Activated CD8-positive, alpha-beta memory T cell treated with anti-CD3 and anti-CD28 coated beads, Interleukin-2, amount 50 U/mL, for 24 hours (primary cell): ENCODE measurements around the gene LRCH4.
"Not testable (repeated sequence)": the region's sequence is repeated elsewhere in the genome, so short reads cannot be mapped to it uniquely, and the experiment has no call there.

Experiments
- DNase-seq: peaks from one replicate; pipeline ENCODE4 v3.0.0-alpha.2; 2020; ENCODE audit errors: extremely low read depth

Gene LRCH4

DNA sequence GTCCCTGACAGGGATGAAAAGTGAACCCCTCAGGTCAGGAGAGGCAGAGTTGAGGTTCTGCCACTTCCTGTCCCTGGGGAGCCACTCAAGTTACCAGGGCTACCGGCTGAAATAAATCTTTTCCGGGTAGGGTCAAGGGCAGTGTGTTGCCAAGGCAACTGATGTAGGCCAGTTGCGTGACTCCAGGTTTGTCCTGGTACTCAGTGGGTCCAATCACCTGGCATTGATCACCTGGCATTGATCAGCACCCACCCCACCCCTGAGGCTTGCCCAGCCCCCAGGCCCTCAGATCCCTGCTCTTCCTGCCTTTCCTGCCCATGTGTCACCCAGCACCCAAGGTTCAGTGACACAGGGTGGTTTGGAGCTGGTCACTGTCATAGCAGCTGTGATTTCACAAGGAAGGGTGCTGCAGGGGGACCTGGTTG is 18.2 kb downstream of the LRCH4 start:
- no peak for DNase-seq

DNA sequence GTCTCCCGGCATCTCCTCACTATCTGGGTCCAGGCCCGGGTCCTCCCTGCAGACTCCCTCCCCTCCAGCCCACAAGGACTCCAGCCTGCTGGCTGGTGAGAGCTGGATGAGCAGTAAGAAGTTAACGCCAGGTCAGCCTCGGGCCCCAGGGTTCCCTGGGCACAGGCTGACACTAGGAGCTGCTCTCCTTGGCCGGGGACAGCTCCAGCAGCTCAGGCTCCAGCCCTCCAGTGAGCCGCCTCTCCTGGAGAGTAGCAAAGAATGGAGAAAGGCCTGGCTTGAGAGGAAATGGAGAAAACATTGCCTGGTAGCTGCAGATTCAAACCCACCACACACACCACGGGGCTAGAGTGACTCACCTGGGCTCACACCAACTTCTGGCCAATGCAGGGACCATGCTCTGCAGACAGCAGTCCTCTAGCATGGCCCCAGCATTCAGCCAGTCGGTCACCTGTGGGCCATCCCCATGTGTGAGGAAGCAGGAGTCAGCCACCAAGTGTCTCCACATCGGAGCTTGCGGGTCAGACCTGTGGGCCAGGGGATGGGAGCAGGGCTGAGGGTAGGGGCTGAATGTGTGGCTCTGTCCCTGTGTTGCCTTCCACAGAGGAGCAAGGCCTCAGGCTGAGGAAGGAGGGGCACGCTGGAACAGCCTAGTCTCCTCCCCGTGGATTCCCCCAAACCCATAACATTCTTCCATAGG is 18.7 kb downstream of the LRCH4 start:
- no peak for DNase-seq

DNA sequence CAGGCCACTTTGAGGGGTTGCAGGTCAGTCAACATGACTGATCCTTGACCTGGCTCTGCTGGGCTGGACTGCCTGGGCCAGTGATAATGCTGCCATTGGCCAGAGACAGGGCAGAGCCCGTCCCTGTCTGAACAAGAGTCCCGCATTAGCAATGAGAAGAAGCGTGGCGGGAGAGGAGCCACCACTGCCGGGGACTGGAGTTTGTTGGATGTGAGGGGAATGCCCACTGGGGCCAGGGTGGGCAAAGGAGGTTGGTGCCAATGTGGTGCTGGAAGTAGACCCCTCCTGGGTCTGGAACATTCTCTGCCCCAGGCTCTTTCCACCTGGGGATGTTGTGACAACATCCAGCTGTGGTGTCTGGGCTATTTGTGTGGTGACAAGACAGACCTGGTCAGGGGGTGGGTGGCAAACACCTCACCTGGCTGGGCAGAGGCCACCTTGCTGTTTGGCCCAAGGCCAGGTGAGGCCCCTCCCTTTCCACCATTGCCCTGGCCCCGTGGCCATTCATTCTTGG is 19.9 kb downstream of the LRCH4 start:
- no peak for DNase-seq

DNA sequence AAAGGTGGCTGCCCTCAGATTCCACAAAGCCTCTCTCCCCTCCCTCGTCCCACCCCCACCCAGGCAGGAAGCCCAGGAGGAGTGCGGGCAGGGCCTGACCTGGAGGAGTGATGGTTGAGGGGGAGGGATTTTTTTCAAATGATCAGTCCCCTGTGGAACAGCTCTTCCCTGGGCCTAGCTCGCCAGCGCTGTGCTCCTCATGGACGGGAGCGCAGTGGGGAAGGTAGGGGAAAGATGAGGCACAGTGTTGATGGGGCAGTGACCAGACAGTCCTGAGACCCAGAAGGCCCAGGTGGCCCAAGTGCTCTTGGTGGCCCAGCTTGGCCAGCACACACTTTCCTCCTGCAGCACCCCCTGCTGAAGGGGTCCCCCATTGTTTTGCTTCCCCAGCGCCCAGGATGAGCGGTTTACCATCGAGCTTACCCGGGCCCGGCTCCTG is 20.8 kb downstream of the LRCH4 start:
- no peak for DNase-seq

DNA sequence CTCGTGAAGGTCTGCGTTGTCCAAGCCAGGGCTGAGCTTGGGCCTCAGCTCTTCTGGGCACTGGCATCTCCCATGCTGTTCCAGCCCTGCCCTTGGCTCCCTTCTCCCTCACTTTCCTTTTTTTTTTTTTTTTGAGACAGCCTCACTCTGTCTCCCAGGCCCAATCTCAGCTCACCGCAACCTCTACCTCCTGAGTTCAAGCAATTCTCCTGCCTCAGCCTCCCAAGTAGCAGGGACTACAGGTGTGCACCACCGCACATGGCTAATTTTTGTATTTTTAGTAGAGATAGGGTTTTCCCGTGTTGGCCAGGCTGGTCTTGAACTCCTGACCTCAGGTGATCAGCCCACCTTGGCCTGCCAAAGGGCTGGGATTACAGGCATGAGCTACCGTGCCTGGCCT is 21.5 kb downstream of the LRCH4 start:
- DNase-seq, result not testable (repeated sequence)

DNA sequence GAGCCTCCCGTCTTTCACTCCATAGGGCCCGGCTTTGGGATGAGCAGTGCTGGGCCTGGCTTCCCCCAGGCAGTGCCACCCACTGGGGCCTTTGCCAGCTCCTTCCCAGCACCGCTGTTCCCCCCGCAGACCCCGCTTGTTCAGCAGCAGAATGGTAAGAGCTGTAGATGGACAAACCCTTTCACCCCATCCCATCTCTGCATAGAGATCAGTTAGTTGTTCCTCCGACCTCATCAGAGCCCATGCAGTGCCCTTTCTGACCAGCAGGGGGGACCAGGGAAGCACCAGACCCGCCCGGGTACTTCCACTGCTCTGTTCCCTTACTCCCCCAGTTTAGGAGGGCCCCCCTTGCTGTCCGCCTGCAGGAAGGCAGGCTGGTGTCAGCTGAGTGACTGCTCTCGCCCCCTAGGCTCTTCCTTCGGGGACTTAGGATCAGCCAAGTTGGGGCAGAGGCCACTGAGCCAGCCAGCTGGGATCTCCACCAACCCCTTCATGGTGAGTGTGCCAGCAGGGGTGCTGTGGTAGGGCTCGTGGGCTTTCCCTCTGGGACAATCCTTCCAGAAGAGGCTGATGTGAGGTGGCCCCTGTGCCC is 22.0 kb downstream of the LRCH4 start:
- no peak for DNase-seq

DNA sequence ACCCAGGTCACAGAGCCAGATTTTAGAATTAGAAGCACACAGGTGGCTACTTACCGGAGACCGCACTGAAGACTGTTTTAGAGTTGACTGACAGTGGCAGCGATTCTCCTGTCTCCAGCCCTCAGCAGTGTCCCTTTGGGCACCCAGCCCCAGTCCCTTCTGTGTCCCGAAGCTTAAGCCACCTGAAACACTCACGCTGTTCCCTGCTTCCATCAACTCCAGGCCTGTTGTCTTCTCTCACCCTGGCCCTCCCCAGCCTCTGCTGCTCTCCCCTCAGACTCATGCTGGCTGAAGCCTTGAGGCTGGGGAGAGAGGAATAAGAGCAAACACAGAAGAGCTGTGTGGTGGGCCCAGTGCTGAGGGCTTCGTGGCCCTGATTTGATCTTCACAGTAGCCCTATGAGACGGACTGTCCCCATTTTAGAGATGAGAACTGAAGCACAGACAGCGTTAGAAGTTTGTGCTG is 22.8 kb downstream of the LRCH4 start:
- DNase-seq, result no peak

DNA sequence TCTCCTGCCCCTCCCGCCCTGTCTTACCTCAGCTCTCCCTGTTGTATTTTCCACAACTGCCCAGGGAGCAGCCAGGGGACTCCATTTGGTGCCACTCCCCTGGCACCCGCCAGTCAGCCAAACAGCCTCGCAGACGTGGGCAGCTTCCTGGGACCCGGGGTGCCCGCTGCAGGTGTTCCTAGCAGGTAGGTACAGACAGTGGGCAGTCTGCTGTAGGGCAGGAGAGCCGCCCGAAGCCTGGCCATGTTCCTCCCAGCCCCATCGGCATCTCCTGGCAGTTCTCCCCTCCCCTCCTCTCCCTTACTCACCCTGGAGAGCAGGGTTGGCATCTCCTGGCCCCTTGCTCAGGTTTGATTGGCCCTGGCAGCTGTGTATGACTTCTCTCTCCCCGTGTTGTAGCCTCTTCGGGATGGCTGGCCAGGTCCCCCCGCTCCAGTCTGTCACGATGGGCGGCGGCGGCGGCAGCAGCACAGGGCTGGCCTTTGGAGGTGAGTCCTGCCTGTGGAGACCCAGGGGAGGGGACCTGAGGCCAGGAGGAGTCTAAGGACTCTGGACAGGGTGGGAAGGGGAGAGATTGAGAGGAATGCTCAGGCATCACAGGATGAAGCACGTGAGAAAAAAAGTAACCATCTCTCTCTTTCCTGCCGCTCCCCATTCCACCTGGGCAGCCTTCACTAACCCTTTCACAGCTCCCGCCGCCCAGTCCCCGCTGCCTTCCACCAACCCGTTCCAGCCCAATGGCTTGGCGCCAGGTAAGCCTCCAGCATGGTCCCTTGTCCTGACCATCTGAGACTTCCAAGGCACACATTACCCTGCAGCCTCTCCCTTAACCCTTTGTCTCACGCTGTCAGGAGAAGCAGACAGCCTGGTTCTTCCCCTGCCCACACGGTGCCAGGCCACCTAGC is 23.5 kb downstream of the LRCH4 start:
- no peak for DNase-seq

DNA sequence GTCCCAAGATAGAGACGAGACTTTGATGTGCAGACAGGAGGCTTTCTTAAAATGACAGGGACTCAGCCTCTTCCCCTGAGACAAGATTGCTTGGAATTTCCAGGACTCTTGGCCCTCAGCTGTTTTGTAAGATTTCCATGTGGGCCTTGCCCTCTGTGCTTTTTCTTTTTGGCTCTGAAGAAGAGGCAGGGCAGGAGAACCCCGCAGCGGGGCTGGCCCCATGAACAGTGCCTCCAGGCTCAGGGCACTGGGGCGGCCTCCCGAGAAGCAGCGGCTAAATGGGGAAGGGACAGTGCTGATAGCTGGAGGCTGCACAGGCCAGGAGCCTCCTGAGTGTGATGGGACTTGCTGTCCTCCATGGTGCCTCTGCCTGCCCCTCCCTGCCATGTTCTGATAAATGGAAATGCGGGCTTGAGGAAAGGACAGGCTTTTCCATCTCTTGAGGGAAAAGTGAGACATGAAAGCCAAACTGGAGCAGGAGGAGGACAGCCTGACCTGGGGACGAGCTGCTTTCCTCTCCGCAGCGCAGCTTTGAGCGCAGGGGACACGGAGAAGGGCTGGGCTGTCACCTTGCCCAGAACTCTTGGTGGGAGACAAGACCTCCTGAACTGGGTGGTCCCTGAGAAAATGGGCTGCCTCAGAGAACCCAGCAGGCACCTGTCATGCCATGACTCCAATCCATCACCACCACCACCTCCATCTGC is 24.3 kb downstream of the LRCH4 start:
- DNase-seq, result no peak

DNA sequence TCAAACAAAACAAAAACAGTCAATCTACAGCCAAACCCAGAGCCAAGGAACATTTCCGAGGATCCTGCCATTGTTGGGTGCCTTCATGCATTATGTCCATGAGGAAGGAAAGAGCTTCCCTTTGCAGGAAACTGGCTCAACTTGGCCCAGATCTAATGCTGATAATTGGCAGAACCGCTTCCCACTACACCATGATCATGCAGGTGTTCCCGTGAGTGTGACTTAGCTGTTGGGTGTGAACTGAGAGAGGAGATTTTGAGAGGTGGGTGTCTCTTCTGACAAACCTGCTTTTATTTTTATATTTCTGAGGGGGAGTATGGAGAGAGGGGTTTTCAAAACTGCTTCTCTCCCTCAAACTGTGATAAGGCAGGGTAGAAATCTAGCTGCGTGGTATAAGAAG is 26.8 kb downstream of the LRCH4 start:
- DNase-seq, result no peak

DNA sequence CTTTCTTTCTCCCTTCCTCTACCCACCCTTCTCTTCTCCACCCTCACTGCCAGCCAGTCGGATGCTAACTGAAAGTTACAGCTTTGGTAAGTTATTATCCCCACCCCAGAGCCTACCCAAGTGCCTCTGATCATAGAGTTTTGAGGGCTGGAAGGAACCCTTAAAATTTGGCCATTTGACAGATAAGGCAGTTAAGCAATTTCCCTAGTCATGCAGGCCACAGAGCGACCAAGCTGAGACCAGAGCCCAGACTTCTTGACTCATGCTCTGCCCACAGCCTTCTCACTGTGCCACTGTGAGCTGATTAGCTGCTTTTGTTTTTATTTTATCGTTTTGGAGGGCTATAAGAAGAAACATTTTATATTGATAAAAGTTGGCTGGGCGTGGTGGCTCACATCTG is 29.4 kb downstream of the LRCH4 start:
- no peak for DNase-seq

DNA sequence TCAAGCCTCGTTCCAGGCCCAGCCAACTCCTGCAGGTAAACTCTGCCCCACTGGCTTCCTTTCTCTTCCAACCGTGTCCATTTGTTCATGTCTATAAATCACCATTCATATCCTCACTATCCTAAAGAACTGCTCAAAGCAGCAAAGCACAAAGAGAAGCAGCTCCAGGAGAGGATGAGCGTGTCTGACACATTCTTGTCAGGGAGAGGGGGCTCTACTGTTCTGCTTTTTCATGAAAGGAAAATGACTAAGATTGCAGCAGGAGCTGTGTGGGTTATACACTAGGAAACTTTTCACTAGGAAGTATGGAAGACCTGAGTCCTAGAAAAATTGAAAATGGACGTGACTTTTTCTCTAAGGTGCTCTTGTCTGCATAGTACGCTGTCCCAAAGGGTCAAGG is 30.2 kb downstream of the LRCH4 start:
- no peak for DNase-seq

DNA sequence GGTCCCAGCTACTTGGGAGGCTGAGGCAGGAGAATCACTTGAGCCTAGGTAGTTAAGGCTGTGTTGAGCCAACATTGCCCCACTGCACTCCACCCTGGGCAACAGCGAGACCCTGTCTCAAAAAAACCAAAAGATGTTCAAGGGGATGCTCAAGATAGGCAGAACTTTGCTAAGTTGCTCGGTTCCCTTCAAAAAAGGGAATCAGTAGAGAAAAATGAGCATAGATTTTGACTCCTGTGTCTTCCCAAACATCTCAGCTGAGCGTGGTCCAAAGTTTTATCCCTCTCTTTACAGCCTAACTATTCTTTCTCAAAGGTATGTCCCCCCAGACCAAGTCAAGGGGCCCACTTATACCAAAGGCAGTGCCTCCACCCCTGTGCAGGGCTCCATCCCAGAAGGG is 32.9 kb downstream of the LRCH4 start:
- no peak for DNase-seq

DNA sequence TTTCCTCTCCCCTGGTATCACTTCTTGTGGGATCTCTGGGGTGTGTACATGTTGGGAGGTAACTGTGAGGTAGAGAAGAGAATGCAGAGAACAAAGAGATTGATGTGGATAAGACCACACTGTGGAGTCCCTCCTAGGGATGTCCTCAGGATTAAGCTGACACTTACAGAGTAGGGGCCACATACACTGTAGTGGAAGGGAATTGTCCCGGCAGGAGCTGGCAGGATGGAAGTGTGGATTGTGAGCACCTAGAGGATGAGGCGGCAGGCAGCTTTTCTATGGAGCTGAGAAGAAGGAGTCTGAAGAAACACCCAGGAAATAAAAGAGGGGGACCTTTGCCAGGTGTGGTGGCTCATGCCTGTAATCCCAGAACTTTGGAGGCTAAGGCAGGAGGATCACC is 33.4 kb downstream of the LRCH4 start:
- no peak for DNase-seq

DNA sequence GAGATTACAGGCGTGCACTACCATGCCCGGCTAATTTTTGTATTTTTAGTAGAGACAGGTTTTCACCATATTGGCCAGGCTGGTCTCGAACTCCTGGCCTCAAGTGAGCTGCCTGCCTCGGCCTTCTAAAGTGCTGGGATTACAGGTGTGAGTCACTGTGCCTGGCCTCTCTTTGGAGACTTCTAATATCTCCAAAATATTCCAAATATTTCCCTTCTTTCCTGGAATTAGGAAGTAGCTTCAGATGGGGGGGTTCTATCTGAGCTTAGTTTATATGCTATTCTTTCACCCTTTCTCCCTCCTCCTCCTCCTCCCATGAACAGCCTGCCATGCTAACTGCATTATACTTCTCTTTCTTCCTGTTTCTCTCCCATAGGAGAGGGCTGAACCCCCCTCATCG is 37.5 kb downstream of the LRCH4 start:
- DNase-seq, result not testable (repeated sequence)

DNA sequence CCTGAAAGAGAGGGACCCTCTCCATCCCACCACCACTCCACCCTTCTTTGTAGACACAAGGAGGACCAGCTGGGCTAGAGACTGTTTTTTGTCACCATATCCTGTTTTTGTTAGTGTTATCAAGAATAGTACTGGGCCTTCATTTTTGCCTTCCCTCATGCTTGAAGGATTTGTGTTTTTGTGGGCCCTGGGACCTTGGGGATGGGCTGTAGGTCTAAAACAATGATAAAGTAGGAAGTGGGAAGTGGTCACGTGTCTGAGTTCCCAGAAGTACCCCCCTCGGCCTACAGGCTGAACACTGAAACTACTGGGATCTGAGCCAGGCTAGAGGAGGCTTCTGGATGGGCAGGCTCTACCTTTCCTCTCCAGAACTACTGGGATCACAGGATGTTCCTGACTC is 38.1 kb downstream of the LRCH4 start:
- DNase-seq, result no peak

DNA sequence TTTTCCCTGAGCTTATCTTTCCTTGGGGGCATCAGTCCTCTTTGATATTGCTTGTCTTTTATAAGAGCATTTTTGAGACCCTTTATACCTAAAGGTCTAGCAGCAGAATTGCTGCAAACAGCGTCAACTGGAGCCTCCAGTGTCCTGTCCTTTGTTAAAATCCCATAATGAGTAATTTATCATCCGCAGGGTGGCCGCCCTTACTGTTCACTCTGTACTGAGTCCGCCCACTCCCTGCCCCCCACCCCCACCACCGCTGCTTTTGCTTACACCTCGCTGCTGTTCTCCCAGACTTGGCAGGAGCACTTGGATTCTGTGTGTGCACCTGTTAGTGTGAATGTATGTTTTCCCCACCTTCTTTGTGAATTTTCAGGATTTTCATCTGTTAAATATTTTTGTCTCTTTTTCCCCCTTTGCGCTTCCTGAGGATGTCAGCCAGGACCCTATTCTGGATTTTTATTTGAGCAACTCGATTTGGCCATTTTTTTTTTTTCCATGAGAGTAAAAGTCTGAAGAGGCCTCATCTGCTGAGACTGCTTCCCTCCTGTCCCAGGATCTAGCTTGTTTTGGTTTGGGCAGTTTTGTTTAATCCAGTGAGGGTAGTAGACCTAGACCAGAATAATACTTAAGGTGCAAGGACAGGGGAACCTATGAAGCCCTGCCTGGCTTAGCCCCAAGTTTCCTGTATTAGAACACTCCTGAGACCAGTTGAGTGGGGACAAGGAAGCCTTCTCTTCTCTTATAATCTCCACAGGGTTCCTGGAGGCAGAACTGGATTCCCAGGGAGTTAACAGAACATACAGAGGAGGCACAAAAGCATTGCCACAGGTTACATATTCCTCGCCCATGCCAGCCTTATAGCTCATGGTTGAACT is 38.8 kb downstream of the LRCH4 start:
- DNase-seq, result no peak

DNA sequence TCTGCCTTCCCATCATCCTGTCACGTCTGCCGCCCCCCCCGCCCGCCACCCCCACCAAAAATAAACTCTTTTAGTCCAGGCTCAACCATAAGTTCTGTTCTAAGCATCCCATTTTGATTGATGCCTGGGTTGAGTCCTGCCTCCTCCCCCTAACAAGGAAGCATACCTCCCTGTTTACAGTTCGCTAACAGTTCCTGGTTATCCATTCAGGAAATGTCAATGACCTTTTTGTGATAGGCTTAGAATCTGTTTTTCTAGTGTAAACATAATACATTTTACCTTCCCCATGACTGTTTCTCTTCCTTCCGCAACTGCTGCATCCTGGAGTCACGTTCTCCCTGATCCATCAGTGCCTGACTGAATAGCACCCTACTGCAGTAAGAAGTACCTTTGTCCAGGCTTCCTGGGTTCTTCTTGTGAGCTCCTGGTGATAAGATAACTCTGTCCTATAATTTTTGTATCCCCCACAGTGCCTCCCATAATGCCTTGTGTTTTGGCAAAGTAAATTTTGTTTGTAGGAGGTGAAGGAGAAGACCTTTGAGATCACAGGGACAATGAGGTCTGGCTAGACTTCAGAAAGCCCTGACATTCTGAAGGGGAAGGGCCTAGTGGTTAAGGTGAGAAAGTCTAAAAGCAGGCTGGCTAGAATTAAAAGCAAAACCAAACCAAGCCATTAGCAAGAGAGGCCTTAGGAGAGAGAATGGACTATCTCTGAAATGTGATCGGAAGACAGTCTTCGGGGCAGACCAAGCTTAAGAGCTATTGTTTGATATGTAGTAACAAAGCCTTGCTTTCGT is 39.6 kb downstream of the LRCH4 start:
- no peak for DNase-seq

DNA sequence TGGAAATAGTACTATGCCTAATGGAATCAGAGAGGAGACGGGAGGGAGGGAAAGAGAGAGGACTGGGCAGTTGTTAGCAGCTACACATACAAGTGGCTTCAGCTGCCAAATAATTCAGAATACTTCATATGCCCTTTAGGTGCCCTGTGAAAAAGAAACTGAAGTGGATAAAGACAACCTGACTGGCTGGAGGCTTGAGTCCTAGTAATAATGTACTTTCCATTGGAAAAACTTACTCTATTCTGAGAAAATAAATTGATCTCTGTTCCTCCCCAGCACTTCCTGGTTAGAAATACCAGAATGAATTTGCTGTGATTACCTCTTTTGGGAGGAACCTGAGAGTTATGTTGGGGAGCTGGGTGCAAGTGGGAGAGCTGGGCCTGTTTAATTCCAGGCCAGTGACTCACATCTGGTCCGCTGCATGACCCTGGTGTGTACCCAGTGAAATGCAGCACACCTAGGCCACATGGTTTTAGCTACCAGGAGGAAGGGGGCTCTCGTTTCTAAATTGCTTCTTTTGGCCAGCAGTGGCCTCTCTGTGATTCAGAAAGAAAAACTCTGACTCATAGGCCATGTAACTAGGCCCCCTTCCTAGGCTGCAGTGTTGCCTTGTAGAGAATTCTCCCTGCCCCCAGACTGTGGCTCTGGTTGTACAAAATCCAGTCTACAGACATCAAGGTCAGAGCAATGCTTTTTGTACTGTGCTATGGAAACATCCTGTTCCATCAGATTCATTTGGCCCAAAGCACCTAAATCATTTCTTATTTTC is 40.4 kb downstream of the LRCH4 start:
- no peak for DNase-seq
